IPS-18a (cell line): ENCODE data around the gene DOK4.
"Not testable (repeated sequence)": the region's sequence is repeated elsewhere in the genome, so short reads cannot be mapped to it uniquely, and the experiment has no call there.

Experiments
- H3K27ac ChIP-seq: one replicate; pipeline ENCODE4 v1.5.1; 2013; ENCODE audit warnings: low read length
- H3K27me3 ChIP-seq: one replicate; pipeline ENCODE4 v1.6.1; 2013; ENCODE audit warnings: mild to moderate bottlenecking, low read length; ENCODE audit not compliant: control insufficient read depth, insufficient read depth
- H3K36me3 ChIP-seq: one replicate; pipeline ENCODE4 v1.6.1; 2013; ENCODE audit warnings: low read depth, low read length; ENCODE audit not compliant: control insufficient read depth
- H3K4me1 ChIP-seq: one replicate; pipeline ENCODE4 v1.6.1; 2013; ENCODE audit warnings: low read depth, low read length; ENCODE audit not compliant: control insufficient read depth
- H3K4me3 ChIP-seq: one replicate; pipeline ENCODE4 v1.5.1; 2013; ENCODE audit warnings: low read length
- H3K9ac ChIP-seq: one replicate; pipeline ENCODE4 v1.6.1; 2013; ENCODE audit warnings: mild to moderate bottlenecking, low read length, moderate library complexity
- H3K9me3 ChIP-seq: one replicate; pipeline ENCODE4 v1.6.1; 2013; ENCODE audit warnings: low read depth, low read length; ENCODE audit not compliant: control insufficient read depth

Gene DOK4

DNA sequence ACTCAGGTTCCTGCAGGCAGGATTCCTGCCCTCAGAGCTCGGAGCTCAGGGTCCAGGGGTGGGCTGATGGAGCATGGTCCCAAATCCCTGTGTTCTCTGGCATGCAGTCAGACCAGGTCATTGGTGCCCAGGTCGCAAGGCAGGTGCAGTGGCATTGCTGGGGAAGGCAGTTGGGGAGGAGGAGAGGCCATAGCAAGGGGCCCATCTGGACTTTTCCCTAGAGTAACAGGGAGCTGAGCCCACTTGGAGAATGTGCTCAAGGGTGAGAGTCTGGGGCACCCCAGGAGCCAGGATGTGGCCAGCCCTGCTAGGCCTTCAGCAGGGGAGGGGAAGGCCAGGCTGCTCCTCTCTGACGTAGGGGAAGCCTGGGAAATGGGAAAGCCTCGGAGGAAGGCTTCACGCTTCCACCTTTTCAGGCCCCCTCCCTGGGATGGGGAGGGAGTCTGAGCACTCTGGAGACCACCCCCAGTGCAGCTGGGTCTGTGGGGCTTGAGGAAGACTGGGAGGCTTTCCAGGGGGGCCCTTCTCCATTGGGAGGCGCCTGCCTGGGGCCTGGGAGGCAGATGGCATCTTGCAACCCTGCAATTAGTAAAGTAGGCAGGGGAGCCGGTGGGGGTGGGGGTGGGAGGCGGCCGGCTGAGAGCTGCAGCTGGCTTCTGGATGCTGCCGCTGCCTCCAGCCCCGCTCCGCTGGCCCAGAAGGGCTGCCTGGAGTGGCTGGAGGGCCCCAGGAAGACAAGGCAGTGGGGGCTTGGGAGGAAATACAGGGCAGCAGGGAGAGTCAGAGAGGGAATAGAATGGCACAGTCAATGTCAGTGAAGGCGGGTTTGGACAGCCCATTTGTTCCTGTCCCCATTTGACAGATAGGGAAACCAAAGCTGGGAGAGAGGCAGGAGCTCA, 21.1 kb upstream of the DOK4 start:
- H3K4me1 ChIP-seq, result no peaks in the 10 kb centered on the region
- H3K9ac ChIP-seq, result no peak overlapping the region
- H3K27me3 ChIP-seq, result no peaks in the 10 kb centered on the region
- H3K9me3 ChIP-seq, result no peaks in the 10 kb centered on the region
- no peak overlapping the region for H3K4me3 ChIP-seq
- no peak overlapping the region for H3K27ac ChIP-seq
- H3K36me3 ChIP-seq, result no peaks in the 10 kb centered on the region

GRCh38 chr16:57505169-57505568, 18.9 kb upstream of the DOK4 start:
- Histone ChIP-seq H3K4me3 (no peak overlapping the region), H3K9me3 (no peaks in the 10 kb centered on the region), H3K36me3 (no peaks in the 10 kb centered on the region), H3K4me1 (no peaks in the 10 kb centered on the region), H3K9ac (no peak overlapping the region), H3K27ac (no peak overlapping the region), H3K27me3 (no peaks in the 10 kb centered on the region)

DNA sequence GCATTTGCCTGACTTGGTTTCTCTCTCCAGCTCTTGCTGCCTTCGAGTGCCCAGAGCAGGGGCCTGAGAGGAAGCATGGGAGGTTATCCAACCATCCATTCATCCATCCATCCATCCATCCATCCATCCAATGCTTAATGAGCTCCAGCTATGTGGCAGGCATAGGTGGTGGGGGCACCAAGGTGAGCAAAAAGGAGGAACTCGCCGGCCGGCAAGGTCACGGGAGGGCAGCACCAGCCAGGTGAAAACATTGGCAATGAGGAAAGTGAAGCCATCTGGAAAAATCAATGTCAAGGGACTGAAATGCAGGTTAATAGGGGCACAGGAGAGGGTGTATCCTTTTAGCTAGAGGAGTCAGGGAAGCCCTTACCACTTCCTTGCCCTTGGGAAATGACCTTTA, 18.2 kb upstream of the DOK4 start:
- no peak overlapping the region for H3K27ac ChIP-seq
- no peak overlapping the region for H3K9ac ChIP-seq
- H3K27me3 ChIP-seq, result no peaks in the 10 kb centered on the region
- no peaks in the 10 kb centered on the region for H3K9me3 ChIP-seq
- H3K4me1 ChIP-seq, result no peaks in the 10 kb centered on the region
- no peak overlapping the region for H3K4me3 ChIP-seq
- H3K36me3 ChIP-seq, result no peaks in the 10 kb centered on the region

GRCh38 chr16:57504001-57504400, 17.7 kb upstream of the DOK4 start:
- Histone ChIP-seq H3K4me1 (no peaks in the 10 kb centered on the region), H3K9ac (no peak overlapping the region), H3K4me3 (no peak overlapping the region), H3K27me3 (no peaks in the 10 kb centered on the region), H3K36me3 (no peaks in the 10 kb centered on the region), H3K27ac (no peak overlapping the region), H3K9me3 (no peaks in the 10 kb centered on the region)

GRCh38 chr16:57503366-57503765, 17.1 kb upstream of the DOK4 start:
- H3K27ac ChIP-seq, result no peak overlapping the region
- H3K4me3 ChIP-seq, result no peak overlapping the region
- H3K9ac ChIP-seq, result no peak overlapping the region
- H3K36me3 ChIP-seq, result no peaks in the 10 kb centered on the region
- no peaks in the 10 kb centered on the region for H3K27me3 ChIP-seq
- no peaks in the 10 kb centered on the region for H3K4me1 ChIP-seq
- H3K9me3 ChIP-seq, result no peaks in the 10 kb centered on the region

DNA sequence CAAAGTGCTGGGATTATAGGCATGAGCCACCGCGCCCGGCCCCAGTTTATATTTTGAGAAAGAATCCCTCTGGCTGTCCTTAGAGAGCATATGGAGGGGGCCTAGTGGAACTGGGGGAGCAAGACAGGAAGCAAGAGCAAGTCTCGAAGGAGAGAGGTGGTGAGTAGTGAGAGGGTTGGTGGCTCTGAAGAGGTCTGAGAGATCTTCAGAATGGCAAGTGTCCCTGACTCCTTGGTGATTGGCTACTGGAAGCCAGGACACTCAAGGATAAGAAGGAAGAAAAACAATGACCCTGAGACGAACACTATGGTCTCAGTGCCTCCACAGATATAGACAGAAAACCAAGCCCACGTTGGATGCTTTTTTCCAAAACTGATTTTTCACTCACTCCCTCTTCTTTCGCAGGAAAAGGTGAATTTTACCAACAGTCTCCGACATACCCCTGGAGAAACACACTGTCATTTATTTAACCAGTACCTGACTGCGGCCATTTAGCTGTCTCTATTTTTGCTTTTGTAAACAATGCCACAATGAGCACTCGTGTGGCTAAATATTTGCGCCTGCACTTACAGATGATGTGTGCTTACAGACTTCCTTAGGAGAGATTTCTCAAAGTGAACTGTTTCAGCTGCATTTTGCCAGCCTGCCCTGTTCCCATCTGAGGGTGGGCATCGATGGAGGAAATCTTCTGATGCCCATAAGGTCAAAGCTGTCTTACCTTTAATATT, 15.9 kb upstream of the DOK4 start:
- no peaks in the 10 kb centered on the region for H3K36me3 ChIP-seq
- H3K4me1 ChIP-seq, result no peaks in the 10 kb centered on the region
- no peak overlapping the region for H3K27ac ChIP-seq
- no peaks in the 10 kb centered on the region for H3K9me3 ChIP-seq
- no peak overlapping the region for H3K4me3 ChIP-seq
- no peak overlapping the region for H3K9ac ChIP-seq
- H3K27me3 ChIP-seq, result no peaks in the 10 kb centered on the region

- no peaks in the 10 kb centered on the region for H3K4me1 ChIP-seq
- H3K9ac ChIP-seq, result no peak overlapping the region
Observed at GRCh38 chr16:57501492-57501891, 15.2 kb upstream of the DOK4 start.

DNA sequence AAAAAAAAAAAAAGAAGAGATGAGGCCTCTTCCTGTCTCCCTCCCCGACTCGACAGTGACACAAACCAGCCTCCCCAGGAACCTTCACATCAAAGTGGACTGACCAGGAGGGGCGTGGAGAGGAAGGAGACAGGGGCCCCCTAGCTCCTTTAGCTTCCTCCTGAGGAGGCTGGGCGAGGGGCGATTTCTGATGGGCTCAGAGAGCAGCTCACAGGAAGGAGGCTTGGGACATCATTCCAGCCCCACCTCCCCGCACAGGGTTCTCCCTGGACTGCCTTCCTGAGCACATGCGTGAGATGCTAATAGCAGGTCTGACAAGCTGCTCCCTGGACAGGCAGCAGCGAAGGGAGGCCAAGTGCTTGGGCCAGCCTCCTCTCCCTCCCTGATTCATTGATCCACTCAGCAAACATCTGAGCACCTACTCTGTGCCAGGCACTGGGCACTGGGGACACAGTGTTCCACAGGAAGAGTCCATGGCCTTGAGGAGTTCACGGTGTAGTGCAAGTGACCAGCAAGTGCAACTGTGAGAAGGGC, 14.4 kb upstream of the DOK4 start:
- Histone ChIP-seq H3K4me1 (no peaks in the 10 kb centered on the region), H3K9ac (no peak overlapping the region)

More at GRCh38 chr16:57501492-57501891, 15.2 kb upstream of the DOK4 start:
- H3K27me3 ChIP-seq, result no peaks in the 10 kb centered on the region
- H3K27ac ChIP-seq, result no peak overlapping the region
- H3K36me3 ChIP-seq, result no peaks in the 10 kb centered on the region
- H3K9me3 ChIP-seq, result no peaks in the 10 kb centered on the region
- no peak overlapping the region for H3K4me3 ChIP-seq

DNA sequence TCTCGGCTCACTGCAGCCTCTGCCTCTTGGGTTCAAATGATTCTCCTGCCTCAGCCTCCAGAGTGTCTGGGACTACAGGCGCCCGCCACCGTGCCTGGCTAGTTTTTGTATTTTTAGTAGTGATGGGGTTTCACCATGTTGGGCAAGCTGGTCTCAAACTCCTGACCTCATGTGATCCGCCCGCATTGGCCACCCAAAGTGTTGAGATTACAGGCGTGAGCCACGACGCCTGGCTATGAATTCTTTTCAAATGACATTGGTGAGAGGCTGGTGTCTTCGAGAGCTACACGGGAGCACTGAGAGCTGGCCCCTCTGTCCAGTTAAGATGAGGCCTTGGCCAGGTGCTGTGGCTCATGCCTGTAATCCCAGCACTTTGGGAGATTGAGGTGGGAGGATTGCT, 13.6 kb upstream of the DOK4 start:
- H3K9ac ChIP-seq, H3K27me3 ChIP-seq, H3K36me3 ChIP-seq, H3K27ac ChIP-seq, H3K4me1 ChIP-seq, H3K4me3 ChIP-seq, H3K9me3 ChIP-seq: not testable (repeated sequence)

More for the DNA sequence above, 14.4 kb upstream of the DOK4 start:
- Histone ChIP-seq H3K9me3 (no peaks in the 10 kb centered on the region), H3K27me3 (no peaks in the 10 kb centered on the region), H3K36me3 (no peaks in the 10 kb centered on the region), H3K27ac (no peak overlapping the region), H3K4me3 (no peak overlapping the region)

DNA sequence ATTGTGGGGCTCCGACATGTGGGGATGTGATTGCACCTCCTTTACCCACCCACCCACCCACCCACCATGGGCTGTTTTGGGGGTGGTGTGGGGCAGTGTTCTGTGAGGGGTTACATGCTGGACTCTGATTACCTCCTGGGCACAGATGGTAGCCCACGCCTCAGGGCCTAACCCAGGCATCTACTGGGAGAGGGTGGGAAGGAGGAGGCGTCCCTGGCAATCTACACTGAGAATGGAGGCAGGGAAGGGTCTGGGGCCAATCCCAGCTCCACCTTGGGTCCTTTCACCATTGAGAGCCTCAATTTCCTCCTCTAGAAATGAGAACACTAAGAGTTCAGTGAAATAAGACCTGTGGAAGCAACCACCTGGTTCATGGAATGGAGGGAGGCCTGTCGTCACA, 11.7 kb upstream of the DOK4 start:
- H3K9ac ChIP-seq, result no peak overlapping the region

DNA sequence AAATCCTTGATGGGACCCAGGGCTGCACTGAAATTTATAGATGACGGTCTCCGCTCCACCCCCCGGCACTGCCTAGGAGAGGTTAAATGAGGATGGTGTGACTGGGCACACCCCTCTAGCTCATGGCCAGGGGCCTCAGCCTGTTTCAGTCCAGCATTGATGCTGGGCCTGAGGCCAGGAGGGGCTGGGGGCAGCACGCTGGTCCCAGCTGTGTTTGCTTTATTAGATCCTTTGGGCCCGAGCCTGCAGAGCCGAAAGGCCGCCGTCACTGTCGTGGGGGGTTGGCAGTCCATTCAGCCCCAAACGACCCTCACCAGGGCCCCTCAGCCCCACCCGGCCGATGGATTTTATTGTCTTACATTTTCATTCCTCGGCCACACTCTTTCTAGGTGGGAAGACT, 10.8 kb upstream of the DOK4 start:
- Histone ChIP-seq H3K9ac (no peak overlapping the region), H3K9me3 (no peaks in the 10 kb centered on the region), H3K4me1 (no peaks in the 10 kb centered on the region), H3K4me3 (no peak overlapping the region), H3K27ac (no peak overlapping the region), H3K27me3 (no peaks in the 10 kb centered on the region), H3K36me3 (no peaks in the 10 kb centered on the region)

More for the DNA sequence above, 11.7 kb upstream of the DOK4 start:
- H3K9me3 ChIP-seq, result no peaks in the 10 kb centered on the region
- H3K27me3 ChIP-seq, result no peaks in the 10 kb centered on the region
- H3K36me3 ChIP-seq, result no peaks in the 10 kb centered on the region
- no peak overlapping the region for H3K27ac ChIP-seq
- no peak overlapping the region for H3K4me3 ChIP-seq
- H3K4me1 ChIP-seq, result no peaks in the 10 kb centered on the region
